ENCODE measurements around the gene PTCH2.

Gene PTCH2

DNA sequence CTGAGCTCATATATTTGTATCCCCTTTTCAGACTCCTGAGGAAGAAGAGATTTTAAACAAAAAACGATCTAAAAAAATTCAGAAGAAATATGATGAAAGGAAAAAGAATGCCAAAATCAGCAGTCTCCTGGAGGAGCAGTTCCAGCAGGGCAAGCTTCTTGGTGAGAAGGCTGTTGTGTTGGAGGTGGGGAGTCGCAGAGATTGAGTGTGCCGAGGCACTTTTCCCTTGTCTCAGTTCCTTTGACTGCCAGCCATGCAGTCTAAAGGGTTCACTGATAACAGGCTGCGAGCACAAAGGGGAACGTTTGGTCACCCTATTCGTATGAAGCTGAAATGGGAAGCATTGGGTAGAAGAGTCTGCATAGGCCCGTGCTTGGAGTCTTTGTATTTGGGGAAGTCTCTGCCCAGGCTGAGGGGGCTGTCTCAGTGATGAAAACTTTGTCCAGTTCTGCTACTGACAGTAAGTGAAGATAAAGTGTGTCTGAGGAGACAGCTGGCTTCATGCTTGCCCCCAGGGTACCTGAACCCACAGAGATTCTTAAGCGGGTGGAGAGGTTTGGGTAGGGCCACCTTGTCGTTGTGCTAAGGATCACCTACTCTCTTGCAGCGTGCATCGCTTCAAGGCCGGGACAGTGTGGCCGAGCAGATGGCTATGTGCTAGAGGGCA, 65.0 kb downstream of the PTCH2 start:
- DNase-seq (ENCODE audit: low read depth): no peak

DNA sequence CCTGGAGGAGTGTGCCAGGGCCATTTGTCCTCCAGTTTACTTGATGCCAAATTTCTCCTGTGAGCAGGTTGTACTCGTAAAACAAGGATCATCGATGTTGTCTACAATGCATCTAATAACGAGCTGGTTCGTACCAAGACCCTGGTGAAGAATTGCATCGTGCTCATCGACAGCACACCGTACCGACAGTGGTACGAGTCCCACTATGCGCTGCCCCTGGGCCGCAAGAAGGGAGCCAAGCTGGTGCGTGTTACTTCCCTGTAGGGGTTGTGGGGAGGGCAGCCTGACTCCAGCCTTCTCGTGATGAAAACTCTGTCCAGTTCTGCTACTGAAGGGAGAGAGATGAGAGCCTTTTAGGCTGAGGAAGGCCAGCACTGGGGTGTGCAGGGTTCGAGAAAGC, 65.5 kb downstream of the PTCH2 start:
- DNase-seq (ENCODE audit: low read depth): no peak

DNA sequence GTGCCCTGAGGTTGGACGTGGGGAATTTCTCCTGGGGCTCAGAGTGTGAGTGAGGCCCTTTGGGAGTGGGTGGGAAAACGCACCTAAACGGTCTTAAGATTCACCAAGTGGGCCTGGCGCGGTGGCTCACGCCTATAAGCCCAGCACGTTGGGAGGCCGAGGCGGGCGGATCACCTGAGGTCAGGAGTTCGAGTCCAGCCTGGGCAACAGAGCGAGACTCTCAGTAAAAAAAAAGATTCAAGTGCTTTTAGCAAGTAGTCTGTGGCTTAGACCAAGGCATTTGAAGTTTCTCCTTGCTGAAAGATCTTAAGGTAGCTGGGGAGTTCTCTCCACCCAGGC, 66.4 kb downstream of the PTCH2 start:
- no peak for DNase-seq (ENCODE audit: low read depth)

DNA sequence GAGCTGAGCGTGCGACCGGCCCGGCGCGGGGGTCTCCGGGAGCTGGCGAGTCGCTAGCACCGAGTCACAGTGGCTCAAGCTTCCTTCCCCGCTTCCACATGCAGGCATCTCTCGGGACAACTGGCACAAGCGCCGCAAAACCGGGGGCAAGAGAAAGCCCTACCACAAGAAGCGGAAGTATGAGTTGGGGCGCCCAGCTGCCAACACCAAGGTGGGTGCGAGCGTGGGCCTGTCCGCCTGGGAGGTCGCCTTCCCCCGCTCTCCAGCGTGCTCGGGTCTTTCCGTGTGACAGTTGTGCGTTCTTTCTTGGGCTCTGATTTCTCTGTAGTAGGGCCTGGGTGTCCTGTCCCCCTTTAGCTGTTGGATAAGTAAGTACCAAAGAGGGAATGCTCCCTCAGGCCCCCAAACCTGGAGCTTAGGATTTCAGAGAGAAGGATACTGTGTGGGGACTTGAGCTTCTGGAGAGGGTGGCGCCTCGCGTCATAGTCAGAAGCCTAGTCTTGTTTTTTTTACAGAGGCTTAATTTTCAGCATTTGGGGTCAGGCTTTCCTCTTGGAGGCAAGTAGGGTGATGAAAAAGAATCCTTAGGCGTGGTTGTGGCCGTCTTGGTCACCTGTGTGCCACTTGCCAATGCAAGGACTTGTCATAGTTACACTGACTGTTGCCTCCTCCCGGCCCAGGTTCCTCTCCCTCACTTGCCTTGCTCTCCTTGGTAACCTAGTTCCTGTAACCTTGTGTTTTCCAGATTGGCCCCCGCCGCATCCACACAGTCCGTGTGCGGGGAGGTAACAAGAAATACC, 66.9 kb downstream of the PTCH2 start:
- DNase-seq (ENCODE audit: low read depth): peak; percentile 18

DNA sequence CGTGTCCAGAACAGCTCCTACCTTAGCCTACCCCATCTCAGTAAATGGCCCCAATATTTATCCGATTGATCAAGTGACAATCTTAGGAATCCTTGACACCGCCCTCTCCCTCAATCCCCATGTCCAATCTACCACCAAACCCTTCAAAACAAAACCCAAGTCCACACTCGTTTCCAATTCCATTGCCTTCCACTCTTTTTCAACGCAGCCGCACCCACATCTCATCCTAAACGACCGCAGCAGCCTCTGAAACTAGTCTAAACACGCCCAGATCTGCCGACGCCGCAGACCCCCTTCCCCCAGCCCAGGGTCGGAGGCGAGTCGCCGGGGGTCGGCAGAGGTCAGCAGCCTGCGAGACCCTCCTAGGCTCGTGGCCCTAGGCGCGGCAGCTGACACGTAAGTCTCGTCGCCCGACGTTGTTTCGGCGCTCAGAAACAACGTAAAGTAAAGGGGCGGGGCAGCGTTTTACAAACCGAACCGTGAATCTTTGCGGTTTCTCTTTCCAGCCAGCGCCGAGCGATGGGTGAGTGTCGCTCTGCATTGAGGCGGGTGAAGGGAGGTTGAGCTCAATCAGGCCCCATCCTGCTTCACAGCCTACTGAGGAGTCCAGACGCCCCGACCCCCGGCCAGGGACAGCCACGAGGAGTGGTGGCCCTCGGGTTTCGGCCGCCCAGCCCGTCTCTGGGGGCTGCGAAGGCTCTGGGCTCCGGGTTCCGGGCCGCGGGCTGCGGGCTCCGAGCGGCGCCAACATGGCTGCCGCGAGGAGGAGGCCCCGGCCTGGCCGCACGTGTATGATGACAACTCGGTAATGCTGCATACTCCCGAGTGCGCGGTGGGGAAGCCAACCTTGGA, 67.7 kb downstream of the PTCH2 start, which contains the start of gene RPS8:
RPS8 (plus strand) TSS at position 463 of the 852 bp plus-strand sequence; CDS start at position 520, 57 bp downstream.
- peak; percentile 82 for DNase-seq (ENCODE audit: low read depth)
